Activated CD8-positive, alpha-beta T cell treated with anti-CD3 and anti-CD28 coated beads, Interleukin-2, amount 10 ng/mL, durations not matched to agents 7 days and 5 days (primary cell): Measurements from ENCODE around the gene TOLLIP. TPM values are rescaled to one million over a fixed set of nuclear protein-coding genes. Genes with fewer than 3 reads are reported as not detected.

ENCODE experiments used
- ATAC-seq: fragments of 150-1000 bp; cut with Tn5 transposase; one replicate; pipeline ENCODE4 v1.10.0; 2021; ENCODE audit warnings: moderate library complexity
- CTCF ChIA-PET: fragments of 350-600 bp; sonication (Branson Sonifier 250); formaldehyde crosslinking; loops from one replicate; lab custom pipeline; 2021; ENCODE audit warnings: antibody characterized with exemption; lab: Charles Lee
- POLR2A ChIA-PET: fragments of 350-600 bp; sonication (Branson Sonifier 250); formaldehyde crosslinking; loops from one replicate; lab custom pipeline; 2021; ENCODE audit warnings: antibody characterized with exemption; lab: Charles Lee
- DNase-seq: peaks from one replicate; pipeline ENCODE4 v3.0.0-alpha.2; 2020
- H3K27ac Mint-ChIP-seq: one replicate; pipeline ENCODE4 v1.8.0; 2021; ENCODE audit warnings: mild to moderate bottlenecking, mixed read lengths
- H3K27me3 Mint-ChIP-seq: one replicate; pipeline ENCODE4 v1.8.0; 2021; ENCODE audit warnings: low read depth, mixed read lengths
- H3K36me3 Mint-ChIP-seq: one replicate; pipeline ENCODE4 v1.8.0; 2021; ENCODE audit warnings: low read depth, mixed read lengths
- H3K4me1 Mint-ChIP-seq: one replicate; pipeline ENCODE4 v1.8.0; 2021; ENCODE audit warnings: low read depth, mixed read lengths
- H3K4me3 Mint-ChIP-seq: one replicate; pipeline ENCODE4 v1.8.0; 2021; ENCODE audit warnings: mild to moderate bottlenecking, mixed read lengths
- H3K9me3 Mint-ChIP-seq: one replicate; pipeline ENCODE4 v1.8.0; 2022; ENCODE audit warnings: mixed read lengths; ENCODE audit not compliant: insufficient read depth
- total RNA-seq, 2 experiments: library from RNA; stranded (reverse); gene quantifications; one replicate each; pipeline ENCODE4 v1.2.3, GENCODE V29; 2021

The TOLLIP gene
- total RNA-seq, 2 experiments from 2014 or later = 27.1 to 34.3 TPM

DNA sequence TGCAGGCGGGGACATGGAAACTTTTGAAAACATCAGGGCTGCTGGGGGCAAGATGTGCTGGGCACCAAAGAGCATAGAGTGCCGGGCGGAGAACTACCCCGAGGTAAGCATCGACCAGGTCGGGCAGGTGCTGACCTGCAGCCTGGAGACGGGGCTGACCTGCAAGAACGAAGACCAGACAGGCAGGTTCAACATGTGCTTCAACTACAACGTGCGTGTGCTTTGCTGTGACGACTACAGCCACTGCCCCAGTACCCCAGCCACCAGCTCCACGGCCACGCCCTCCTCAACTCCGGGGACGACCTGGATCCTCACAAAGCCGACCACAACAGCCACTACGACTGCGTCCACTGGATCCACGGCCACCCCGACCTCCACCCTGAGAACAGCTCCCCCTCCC lies 67.1 kb downstream of the TOLLIP start:
- ATAC-seq (no peak), DNase-seq (no peak)
- H3K4me3 Mint-ChIP-seq = no peak overlapping the region
- no peaks in the 10 kb centered on the region for H3K27me3 Mint-ChIP-seq
- no peaks in the 10 kb centered on the region for H3K36me3 Mint-ChIP-seq
- no peak overlapping the region for H3K27ac Mint-ChIP-seq
- ChIA-PET CTCF (no interaction called here), POLR2A (no interaction called here)
- peaks cover 7% of the 10 kb centered on the region for H3K9me3 Mint-ChIP-seq
- H3K4me1 Mint-ChIP-seq = no peaks in the 10 kb centered on the region

DNA sequence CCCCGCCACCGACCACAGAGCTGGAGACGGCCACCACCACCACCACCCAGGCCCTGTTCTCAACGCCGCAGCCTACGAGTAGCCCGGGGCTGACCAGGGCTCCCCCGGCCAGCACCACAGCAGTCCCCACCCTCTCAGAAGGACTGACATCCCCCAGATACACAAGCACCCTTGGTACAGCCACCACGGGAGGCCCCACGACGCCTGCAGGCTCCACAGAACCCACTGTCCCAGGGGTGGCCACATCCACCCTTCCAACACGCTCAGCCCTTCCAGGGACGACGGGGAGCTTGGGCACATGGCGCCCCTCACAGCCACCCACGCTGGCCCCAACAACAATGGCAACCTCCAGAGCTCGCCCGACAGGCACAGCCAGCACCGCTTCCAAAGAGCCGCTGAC lies 67.7 kb downstream of the TOLLIP start:
- Mint-ChIP-seq H3K4me3 (no peak overlapping the region), H3K27me3 (no peaks in the 10 kb centered on the region), H3K9me3 (peaks cover 7% of the 10 kb centered on the region), H3K4me1 (no peaks in the 10 kb centered on the region), H3K36me3 (no peaks in the 10 kb centered on the region), H3K27ac (no peak overlapping the region)
- ChIA-PET POLR2A (no interaction called here), CTCF (no interaction called here)
- ATAC-seq = no peak
- DNase-seq = no peak

DNA sequence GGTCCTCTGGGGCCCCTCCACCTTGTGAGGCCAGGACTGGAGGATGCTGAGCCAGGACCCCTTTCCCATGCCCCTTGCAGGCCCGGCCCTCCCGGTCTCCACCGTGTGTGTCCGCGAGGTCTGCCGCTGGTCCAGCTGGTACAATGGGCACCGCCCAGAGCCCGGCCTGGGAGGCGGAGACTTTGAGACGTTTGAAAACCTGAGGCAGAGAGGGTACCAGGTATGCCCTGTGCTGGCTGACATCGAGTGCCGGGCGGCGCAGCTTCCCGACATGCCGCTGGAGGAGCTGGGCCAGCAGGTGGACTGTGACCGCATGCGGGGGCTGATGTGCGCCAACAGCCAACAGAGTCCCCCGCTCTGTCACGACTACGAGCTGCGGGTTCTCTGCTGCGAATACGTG lies 68.7 kb downstream of the TOLLIP start:
- POLR2A ChIA-PET = no interaction called here
- CTCF ChIA-PET = no interaction called here
- H3K27me3 Mint-ChIP-seq = no peaks in the 10 kb centered on the region
- ATAC-seq = no peak
- H3K4me1 Mint-ChIP-seq = no peaks in the 10 kb centered on the region
- peaks cover 7% of the 10 kb centered on the region for H3K9me3 Mint-ChIP-seq
- H3K36me3 Mint-ChIP-seq = no peaks in the 10 kb centered on the region
- H3K4me3 Mint-ChIP-seq = no peak overlapping the region
- DNase-seq = no peak
- no peak overlapping the region for H3K27ac Mint-ChIP-seq

DNA sequence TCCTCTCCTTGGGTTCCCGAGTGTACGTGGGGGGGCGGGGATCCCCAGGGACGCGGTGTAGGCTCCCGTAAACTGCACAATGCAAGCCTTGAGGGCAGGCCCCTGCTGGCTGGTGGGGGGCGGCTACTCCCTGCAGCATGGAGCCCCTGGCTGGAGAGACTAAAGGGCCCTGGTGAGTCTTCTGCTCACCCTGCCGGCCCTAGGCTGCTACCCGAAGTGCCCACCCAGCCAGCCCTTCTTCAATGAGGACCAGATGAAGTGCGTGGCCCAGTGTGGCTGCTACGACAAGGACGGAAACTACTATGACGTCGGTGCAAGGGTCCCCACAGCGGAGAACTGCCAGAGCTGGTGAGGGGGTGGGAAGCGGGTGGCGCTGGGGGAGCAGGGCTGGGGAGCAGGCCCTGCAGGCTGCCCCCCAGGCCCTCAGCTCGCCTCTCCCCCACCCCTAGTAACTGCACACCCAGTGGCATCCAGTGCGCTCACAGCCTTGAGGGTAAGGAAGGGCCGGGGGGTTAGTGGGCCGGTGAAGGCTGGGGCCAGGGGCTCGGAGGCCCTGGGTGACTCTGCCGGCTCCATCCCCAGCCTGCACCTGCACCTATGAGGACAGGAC lies 69.7 kb downstream of the TOLLIP start:
- POLR2A ChIA-PET = no interaction called here
- peaks cover 7% of the 10 kb centered on the region for H3K9me3 Mint-ChIP-seq
- no peak overlapping the region for H3K27ac Mint-ChIP-seq
- no peaks in the 10 kb centered on the region for H3K27me3 Mint-ChIP-seq
- ATAC-seq = no peak
- CTCF ChIA-PET = no interaction called here
- no peaks in the 10 kb centered on the region for H3K36me3 Mint-ChIP-seq
- H3K4me1 Mint-ChIP-seq = no peaks in the 10 kb centered on the region
- no peak for DNase-seq
- H3K4me3 Mint-ChIP-seq = no peak overlapping the region

DNA sequence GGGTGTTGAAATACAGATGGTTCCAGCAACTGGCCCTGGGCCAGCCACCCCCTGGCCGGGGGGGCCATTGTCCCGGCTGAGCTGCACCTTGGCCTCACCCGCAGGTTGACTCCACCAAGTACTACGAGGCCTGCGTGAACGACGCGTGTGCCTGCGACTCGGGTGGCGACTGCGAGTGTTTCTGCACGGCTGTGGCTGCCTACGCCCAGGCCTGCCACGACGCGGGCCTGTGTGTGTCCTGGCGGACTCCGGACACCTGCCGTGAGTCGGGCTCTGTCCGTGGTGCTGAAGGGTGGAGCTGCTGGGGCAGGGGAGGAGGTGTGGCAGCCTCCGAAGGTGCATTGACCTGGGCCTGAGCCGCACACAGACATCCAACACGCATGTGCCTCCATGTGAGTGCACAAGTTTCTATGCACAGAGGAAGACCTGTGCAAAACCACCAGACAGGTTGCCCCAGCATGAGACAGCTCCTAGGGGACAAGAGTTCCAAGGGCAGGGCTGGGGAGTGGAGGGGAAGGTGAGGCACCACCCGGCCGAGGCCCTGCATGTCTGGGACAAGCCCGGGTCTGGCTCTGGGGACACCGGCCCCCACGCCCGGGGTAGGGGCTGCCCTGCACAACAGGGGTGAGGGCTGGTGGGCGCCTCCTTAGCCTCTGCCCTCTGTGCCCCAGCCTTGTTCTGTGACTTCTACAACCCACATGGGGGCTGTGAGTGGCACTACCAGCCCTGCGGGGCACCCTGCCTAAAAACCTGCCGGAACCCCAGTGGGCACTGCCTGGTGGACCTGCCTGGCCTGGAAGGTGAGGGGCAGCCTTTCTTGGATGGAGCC lies 70.5 kb downstream of the TOLLIP start:
- no peak overlapping the region for H3K27ac Mint-ChIP-seq
- CTCF ChIA-PET = no interaction called here
- POLR2A ChIA-PET = no interaction called here
- no peak overlapping the region for H3K4me3 Mint-ChIP-seq
- ATAC-seq = no peak
- DNase-seq = peak; percentile 28
- H3K4me1 Mint-ChIP-seq = no peaks in the 10 kb centered on the region
- no peaks in the 10 kb centered on the region for H3K27me3 Mint-ChIP-seq
- H3K9me3 Mint-ChIP-seq = peaks cover 7% of the 10 kb centered on the region
- no peaks in the 10 kb centered on the region for H3K36me3 Mint-ChIP-seq

DNA sequence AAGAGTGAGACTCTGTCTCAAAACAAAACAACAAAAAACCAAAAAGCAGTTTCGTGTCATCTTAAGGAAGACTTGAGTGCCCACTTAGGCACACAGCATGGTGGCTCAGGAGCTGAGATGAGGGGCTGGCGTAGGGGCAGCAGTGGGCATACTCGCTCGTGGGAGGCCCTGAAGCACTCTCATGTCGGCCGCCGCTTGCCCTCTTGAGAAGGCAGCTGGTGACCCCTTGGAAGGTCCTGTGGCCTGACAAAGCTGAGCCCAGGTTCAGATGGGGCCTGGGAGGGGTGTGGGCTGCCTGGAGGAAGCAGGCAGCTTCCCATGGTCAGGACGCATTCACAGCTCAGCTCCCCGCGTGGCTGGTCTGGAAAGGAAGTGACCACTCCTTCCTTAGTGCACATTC lies 71.6 kb downstream of the TOLLIP start:
- no peaks in the 10 kb centered on the region for H3K4me1 Mint-ChIP-seq
- ChIA-PET POLR2A (no interaction called here), CTCF (no interaction called here)
- peaks cover 7% of the 10 kb centered on the region for H3K9me3 Mint-ChIP-seq
- H3K27ac Mint-ChIP-seq = no peak overlapping the region
- H3K27me3 Mint-ChIP-seq = no peaks in the 10 kb centered on the region
- DNase-seq = no peak
- ATAC-seq = no peak
- no peaks in the 10 kb centered on the region for H3K36me3 Mint-ChIP-seq
- no peak overlapping the region for H3K4me3 Mint-ChIP-seq

DNA sequence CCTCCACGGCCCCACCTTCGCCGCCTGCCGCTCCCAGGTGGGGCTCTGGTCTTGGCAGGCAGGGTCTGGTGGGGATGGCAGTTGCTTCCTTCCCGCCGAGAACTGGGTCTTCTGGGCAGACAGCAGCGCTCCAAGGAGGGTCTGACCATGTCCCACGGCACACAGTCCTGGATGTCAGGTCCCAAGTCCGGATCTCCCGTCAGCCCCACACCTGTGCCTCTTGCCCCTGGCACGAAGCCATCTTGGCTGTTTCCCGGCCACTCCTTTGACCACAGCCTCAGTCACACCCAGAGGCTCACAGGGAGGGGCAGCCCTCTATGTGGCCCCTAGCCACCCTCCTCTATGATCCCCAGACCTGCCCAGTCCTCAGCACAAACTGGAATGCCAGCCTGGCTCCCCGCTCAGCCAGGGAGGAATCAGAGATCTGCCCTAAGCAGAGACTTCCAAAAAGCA lies 72.3 kb downstream of the TOLLIP start:
- POLR2A ChIA-PET = no interaction called here
- DNase-seq (no peak), ATAC-seq (no peak)
- no peaks in the 10 kb centered on the region for H3K4me1 Mint-ChIP-seq
- H3K9me3 Mint-ChIP-seq = peaks cover 4% of the 10 kb centered on the region
- CTCF ChIA-PET = no interaction called here
- no peak overlapping the region for H3K27ac Mint-ChIP-seq
- no peaks in the 10 kb centered on the region for H3K36me3 Mint-ChIP-seq
- no peaks in the 10 kb centered on the region for H3K27me3 Mint-ChIP-seq
- no peak overlapping the region for H3K4me3 Mint-ChIP-seq

DNA sequence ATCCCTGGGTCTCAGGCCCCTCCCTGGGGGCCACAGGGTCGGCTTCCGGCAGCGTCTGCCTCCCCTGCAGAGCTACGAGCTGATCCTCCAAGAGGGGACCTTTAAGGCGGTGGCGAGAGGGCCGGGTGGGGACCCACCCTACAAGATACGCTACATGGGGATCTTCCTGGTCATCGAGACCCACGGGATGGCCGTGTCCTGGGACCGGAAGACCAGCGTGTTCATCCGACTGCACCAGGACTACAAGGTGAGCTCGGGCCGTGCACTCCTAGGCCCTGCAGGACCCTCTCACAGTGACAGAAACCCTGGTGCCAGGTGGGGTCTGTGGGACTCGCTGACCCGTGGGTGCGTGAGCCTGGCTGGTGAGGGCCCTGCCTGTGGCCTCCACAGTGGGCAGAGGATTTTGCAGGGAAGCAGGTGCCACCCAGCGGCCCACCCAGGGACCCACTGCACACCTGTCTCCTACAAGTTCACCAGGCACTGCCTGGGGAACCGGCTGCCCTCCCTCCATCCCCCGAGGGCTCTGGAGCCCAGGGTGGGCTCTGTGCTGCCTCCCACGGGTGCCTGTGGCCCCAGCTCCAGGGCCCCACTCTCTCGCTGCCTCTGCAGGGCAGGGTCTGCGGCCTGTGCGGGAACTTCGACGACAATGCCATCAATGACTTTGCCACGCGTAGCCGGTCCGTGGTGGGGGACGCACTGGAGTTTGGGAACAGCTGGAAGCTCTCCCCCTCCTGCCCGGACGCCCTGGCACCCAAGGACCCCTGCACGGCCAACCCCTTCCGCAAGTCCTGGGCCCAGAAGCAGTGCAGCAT lies 72.9 kb downstream of the TOLLIP start:
- Mint-ChIP-seq H3K27me3 (no peaks in the 10 kb centered on the region), H3K4me3 (no peak overlapping the region), H3K4me1 (no peaks in the 10 kb centered on the region), H3K36me3 (no peaks in the 10 kb centered on the region), H3K27ac (no peak overlapping the region), H3K9me3 (no peaks in the 10 kb centered on the region)
- POLR2A ChIA-PET = no interaction called here
- no peak for DNase-seq
- no peak for ATAC-seq
- CTCF ChIA-PET = no interaction called here

DNA sequence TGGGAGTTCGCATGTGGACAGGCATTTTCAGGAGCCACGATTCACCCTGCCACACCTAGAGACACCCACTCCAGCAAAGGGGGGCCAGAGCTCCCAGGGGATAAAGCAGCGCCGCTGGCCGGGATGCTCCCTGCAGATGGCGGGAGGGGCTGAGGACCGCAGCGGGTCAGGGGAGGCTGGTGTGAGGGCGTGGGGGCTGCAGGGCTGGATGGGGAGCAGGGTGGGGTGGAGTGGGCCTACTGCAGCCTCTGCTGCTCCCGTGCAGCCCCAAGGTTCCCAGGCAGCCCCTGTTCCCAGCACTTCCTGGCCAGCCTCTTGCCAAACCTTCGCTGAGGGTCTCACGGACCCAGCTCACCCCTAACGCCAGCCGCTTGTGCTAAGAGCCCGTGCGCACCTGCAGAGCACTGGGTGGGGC lies 73.5 kb downstream of the TOLLIP start:
- H3K36me3 Mint-ChIP-seq = no peaks in the 10 kb centered on the region
- POLR2A ChIA-PET = no interaction called here
- no peaks in the 10 kb centered on the region for H3K4me1 Mint-ChIP-seq
- ATAC-seq (no peak), DNase-seq (no peak)
- H3K4me3 Mint-ChIP-seq = no peak overlapping the region
- CTCF ChIA-PET = no interaction called here
- H3K27ac Mint-ChIP-seq = no peak overlapping the region
- no peaks in the 10 kb centered on the region for H3K9me3 Mint-ChIP-seq
- H3K27me3 Mint-ChIP-seq = no peaks in the 10 kb centered on the region

DNA sequence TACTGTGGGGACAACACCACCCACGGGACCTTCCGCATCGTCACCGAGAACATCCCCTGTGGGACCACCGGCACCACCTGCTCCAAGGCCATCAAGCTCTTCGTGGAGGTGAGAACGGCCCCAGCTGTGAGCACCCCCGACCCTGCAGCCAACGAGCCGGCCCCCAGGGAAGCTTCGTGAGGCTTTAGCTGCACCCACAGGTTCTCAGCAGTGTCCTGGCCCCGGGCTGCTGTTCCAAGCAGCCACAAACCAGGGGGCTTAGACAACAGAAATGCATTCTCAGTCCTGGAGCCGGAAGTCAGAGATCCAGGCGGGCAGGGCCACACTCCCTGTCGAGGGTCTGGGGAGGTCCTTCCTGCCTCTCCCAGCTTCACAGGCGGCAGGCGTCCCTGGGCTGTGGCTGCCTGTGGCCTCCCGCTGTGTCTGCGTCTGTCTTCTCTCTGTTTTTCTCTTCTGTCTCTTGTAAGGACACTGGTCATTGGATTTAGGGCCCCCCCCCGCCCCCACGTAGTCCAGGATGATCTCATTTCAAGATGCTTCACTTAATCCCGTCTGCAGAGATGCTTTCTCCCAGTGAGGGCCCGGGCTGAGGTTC lies 74.0 kb downstream of the TOLLIP start:
- CTCF ChIA-PET = no interaction called here
- no peak overlapping the region for H3K27ac Mint-ChIP-seq
- no peaks in the 10 kb centered on the region for H3K27me3 Mint-ChIP-seq
- H3K4me1 Mint-ChIP-seq = no peaks in the 10 kb centered on the region
- POLR2A ChIA-PET = no interaction called here
- H3K4me3 Mint-ChIP-seq = no peak overlapping the region
- no peaks in the 10 kb centered on the region for H3K9me3 Mint-ChIP-seq
- no peaks in the 10 kb centered on the region for H3K36me3 Mint-ChIP-seq
- DNase-seq (no peak), ATAC-seq (no peak)

DNA sequence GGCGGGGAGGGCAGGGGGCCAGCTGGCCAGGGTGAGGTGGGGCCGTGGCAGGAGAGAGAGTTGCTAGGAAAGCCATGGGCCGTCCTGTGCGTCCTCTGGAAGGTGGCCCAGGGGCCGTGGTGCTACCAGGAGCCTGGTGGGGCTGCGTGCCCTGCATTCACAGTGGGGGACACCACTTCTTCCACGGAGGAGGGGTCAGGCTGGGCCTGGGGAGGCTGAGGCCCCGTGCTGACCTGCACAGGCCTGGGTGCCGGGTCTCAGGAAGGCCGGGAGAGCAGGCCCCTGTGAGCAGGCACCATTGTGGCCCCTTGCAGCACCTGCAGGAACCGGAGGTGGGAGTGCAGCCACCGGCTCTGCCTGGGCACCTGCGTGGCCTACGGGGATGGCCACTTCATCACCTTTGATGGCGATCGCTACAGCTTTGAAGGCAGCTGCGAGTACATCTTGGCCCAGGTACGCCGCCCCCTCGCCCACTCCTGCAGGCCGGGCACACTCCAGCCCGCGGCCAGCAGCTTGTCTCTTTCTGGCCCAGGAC lies 74.6 kb downstream of the TOLLIP start:
- Mint-ChIP-seq H3K4me3 (no peak overlapping the region), H3K4me1 (no peaks in the 10 kb centered on the region), H3K27me3 (no peaks in the 10 kb centered on the region), H3K27ac (no peak overlapping the region), H3K9me3 (no peaks in the 10 kb centered on the region), H3K36me3 (no peaks in the 10 kb centered on the region)
- ChIA-PET POLR2A (no interaction called here), CTCF (no interaction called here)
- ATAC-seq (no peak), DNase-seq (no peak)
